Adrenal gland (tissue), 12 donors: ENCODE results near the gene PTPRC. TPM values are rescaled to one million over a fixed set of nuclear protein-coding genes. Genes with fewer than 3 reads are reported as not detected.
A peak's percentile ranks its signal among the peaks of the same experiment; 100 is the strongest.

Source experiments
- DNase-seq, 7 donors: peaks; one replicate each; pipeline ENCODE4 v3.0.0-alpha.2; 2019 to 2020
- H3K27ac ChIP-seq, 5 donors: fragments of 200-600 bp; sonication (generic) in 4 of 5; 1 replicate in 3 of 5; 2 replicates in 2 of 5; pipeline versions ENCODE4 v1.5.1 to v1.8.0; 2016 to 2020; ENCODE audit warnings: mild to moderate bottlenecking in 1 of 5
- H3K27me3 ChIP-seq: fragments of 200-600 bp; 2 replicates; pipeline ENCODE4 v1.8.0; 2021
- H3K36me3 ChIP-seq, 2 donors: fragments of 200-600 bp; replicated peaks in 1 of 2; 1 replicate in 1 of 2; 2 replicates in 1 of 2; pipeline versions ENCODE4 v1.5.1 to v1.8.0; 2018 to 2022
- H3K4me1 ChIP-seq, 2 donors: fragments of 200-600 bp; replicated peaks in 1 of 2; 1 replicate in 1 of 2; 2 replicates in 1 of 2; pipeline versions ENCODE4 v1.5.1 to v1.8.0; 2018 to 2021
- H3K4me3 ChIP-seq, 4 donors: fragments of 200-600 bp; sonication (generic) in 3 of 4; one replicate each; pipeline ENCODE4 v1.5.1; 2016 to 2018
- H3K9me3 ChIP-seq, 3 donors: fragments of 200-600 bp; sonication (generic) in 1 of 3; replicated peaks in 1 of 3; 1 replicate in 2 of 3; 2 replicates in 1 of 3; pipeline versions ENCODE4 v1.5.1 to v1.8.0; 2016 to 2021
- POLR2A ChIP-seq, 2 donors: fragments of 450-650 bp; IDR thresholded peaks; one replicate each; pipeline ENCODE4 v1.6.1; 2017; ENCODE audit warnings: antibody characterized with exemption in 2 of 2, mild to moderate bottlenecking in 2 of 2, moderate library complexity in 1 of 2
- WGBS, 4 donors: extraction: QIAGEN DNeasy Blood & Tissue Kit in 2 of 4; methylation state at CpG; one replicate each; pipeline versions ENCODE4 v1.1.5 to v1.1.7; 2013 to 2017; 5-methylcytosine and 5-hydroxymethylcytosine counted together
- intact Hi-C, 2 donors: fragments of 100-400 bp; cut with DNase I; formaldehyde crosslinking; loops; one replicate each; pipeline versions ENCODE4 v1.14.1 to v1.15.0; 2022 to 2023
- polyA plus RNA-seq, 3 donors: library from polyadenylated mRNA; stranded (reverse); fragments of 200-250 nt in 2 of 3; fragments of 350-450 nt in 1 of 3; fragmentation: Illumina TruSeq in 1 of 3; extraction: RNeasy Lipid Tissue Mini Kit (QIAGEN cat#74804) in 1 of 3; gene quantifications; one replicate each; pipeline ENCODE4 v1.2.3, GENCODE V29; 2013 to 2014
- total RNA-seq, 9 donors: library from RNA; depleted of rRNA in 4 of 9; stranded (reverse); fragments of >200 nt in 4 of 9; fragments of 120-200 nt in 1 of 9; fragmentation: NEBNext Ultra II Directional in 1 of 9; extraction: Animal tissue kit (Norgen Biotek cat#: 25700) in 1 of 9; gene quantifications; one replicate each; pipeline versions ENCODE4 v1.1.0 to v1.2.4, GENCODE V29; 2013 to 2023
- TF ChIP-seq, protein P1 (sequence below), 6 experiments: fragments of 450-650 bp in 4 of 6; fragments of 200-600 bp in 2 of 6; sonication (generic) in 1 of 6; IDR thresholded peaks; 1 replicate in 5 of 6; 2 replicates in 1 of 6; pipeline versions ENCODE4 v1.5.1 to v1.8.0; 2016 to 2021; ENCODE audit warnings: antibody characterized with exemption in 6 of 6, mild to moderate bottlenecking in 2 of 6, moderate library complexity in 1 of 6
- donor health status: healthy with polysubstance abuse.
- donor health status: Bipolar disorder and iron deficiency.
- donor health status: DM: yes; HTN: yes; CAD: no.
- donor health status: DM: no; HTN: no; CAD: no.
- donor health status: DM: no; HTN: no; CAD: no.
- donor health status: DM: yes; HTN: yes; CAD: no.

PTPRC gene
- total and polyA plus RNA-seq, 12 donors = 2.5 to 33.0 (median 15.2) TPM

DNA sequence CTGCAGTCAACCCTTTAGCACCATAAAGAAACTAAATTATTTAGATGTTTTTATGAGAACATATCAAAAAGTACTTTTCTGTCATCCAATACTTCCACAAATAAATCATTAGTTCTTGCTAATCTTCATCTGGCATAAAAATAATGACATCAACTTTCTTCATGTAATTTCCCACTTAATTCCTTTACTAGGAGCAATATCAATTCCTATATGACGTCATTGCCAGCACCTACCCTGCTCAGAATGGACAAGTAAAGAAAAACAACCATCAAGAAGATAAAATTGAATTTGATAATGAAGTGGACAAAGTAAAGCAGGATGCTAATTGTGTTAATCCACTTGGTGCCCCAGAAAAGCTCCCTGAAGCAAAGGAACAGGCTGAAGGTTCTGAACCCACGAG lies 116.9 kb downstream of the PTPRC start:
- no peaks in the 10 kb centered on the region for H3K36me3 ChIP-seq
- H3K4me3 ChIP-seq = no peak overlapping the region
- TF ChIP-seq, protein P1, sequence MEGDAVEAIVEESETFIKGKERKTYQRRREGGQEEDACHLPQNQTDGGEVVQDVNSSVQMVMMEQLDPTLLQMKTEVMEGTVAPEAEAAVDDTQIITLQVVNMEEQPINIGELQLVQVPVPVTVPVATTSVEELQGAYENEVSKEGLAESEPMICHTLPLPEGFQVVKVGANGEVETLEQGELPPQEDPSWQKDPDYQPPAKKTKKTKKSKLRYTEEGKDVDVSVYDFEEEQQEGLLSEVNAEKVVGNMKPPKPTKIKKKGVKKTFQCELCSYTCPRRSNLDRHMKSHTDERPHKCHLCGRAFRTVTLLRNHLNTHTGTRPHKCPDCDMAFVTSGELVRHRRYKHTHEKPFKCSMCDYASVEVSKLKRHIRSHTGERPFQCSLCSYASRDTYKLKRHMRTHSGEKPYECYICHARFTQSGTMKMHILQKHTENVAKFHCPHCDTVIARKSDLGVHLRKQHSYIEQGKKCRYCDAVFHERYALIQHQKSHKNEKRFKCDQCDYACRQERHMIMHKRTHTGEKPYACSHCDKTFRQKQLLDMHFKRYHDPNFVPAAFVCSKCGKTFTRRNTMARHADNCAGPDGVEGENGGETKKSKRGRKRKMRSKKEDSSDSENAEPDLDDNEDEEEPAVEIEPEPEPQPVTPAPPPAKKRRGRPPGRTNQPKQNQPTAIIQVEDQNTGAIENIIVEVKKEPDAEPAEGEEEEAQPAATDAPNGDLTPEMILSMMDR (IDR thresholded peaks at IDR 0.05) = no peak
- TF ChIP-seq POLR2A (IDR thresholded peaks at IDR 0.05) = no peak
- no peak overlapping the region for H3K27ac ChIP-seq
- no peaks in the 10 kb centered on the region for H3K4me1 ChIP-seq
- DNase-seq = no peak
- WGBS, 4 donors = 43 to 63% (median 45%) methylated on average over 2 of the region's 2 CpGs
- no peaks in the 10 kb centered on the region for H3K9me3 ChIP-seq
- intact Hi-C loops = loop anchor here in 1 of 2 donors (10.0 kb wide), 1 partner anchor 799 kb away; no protein-coding TSS in a partner anchor
- no peaks in the 10 kb centered on the region for H3K27me3 ChIP-seq

GRCh38 chr1:198756470-198756869 lies 117.6 kb downstream of the PTPRC start:
- Histone ChIP-seq H3K27me3 (no peaks in the 10 kb centered on the region), H3K27ac (no peak overlapping the region), H3K4me1 (no peaks in the 10 kb centered on the region), H3K36me3 (no peaks in the 10 kb centered on the region), H3K9me3 (no peaks in the 10 kb centered on the region), H3K4me3 (no peak overlapping the region)
- TF ChIP-seq POLR2A (IDR thresholded peaks at IDR 0.05) = no peak
- TF ChIP-seq, protein P1 (IDR thresholded peaks at IDR 0.05) = peak in 4 of 6 experiments; percentile 38 to 54 (median 48)
- intact Hi-C loops = loop anchor here in 1 of 2 donors (10.0 kb wide), 1 partner anchor 798 kb away; no protein-coding TSS in a partner anchor
- DNase-seq = no peak

- Histone ChIP-seq H3K36me3 (no peaks in the 10 kb centered on the region), H3K27ac (no peak overlapping the region), H3K27me3 (no peaks in the 10 kb centered on the region), H3K9me3 (no peaks in the 10 kb centered on the region), H3K4me1 (no peaks in the 10 kb centered on the region), H3K4me3 (no peak overlapping the region)
- intact Hi-C loops = loop anchor here in 1 of 2 donors (10.0 kb wide), 1 partner anchor 353 kb away; no protein-coding TSS in a partner anchor
- TF ChIP-seq, protein P1 (IDR thresholded peaks at IDR 0.05) = no peak
- TF ChIP-seq POLR2A (IDR thresholded peaks at IDR 0.05) = no peak
- no peak for DNase-seq
- 78 to 88% (median 83%) methylated on average over 4 of the region's 4 CpGs for WGBS, 4 donors
Measured at GRCh38 chr1:198761859-198762616, 123.2 kb downstream of the PTPRC start.

- intact Hi-C loops = loop anchor here in 1 of 2 donors (10.0 kb wide), 1 partner anchor 351 kb away; no protein-coding TSS in a partner anchor
- Histone ChIP-seq H3K36me3 (no peaks in the 10 kb centered on the region), H3K4me1 (no peaks in the 10 kb centered on the region), H3K27ac (no peak overlapping the region), H3K9me3 (no peaks in the 10 kb centered on the region), H3K4me3 (no peak overlapping the region), H3K27me3 (no peaks in the 10 kb centered on the region)
- no peak for TF ChIP-seq POLR2A (IDR thresholded peaks at IDR 0.05)
- TF ChIP-seq, protein P1 (IDR thresholded peaks at IDR 0.05) = no peak
- DNase-seq = no peak
- WGBS, 4 donors = 8 to 55% (median 30%) methylated on average over 1 of the region's 1 CpG
Measured at GRCh38 chr1:198763298-198763714, 124.5 kb downstream of the PTPRC start.
